Ascending aorta (tissue), 2 donors: ENCODE measurements around the gene SIL1. TPM values are rescaled to one million over a fixed set of nuclear protein-coding genes. Genes with fewer than 3 reads are reported as not detected.

Experiments
- DNase-seq, 2 donors: peaks; one replicate each; pipeline ENCODE4 v3.0.0-alpha.2; 2019; ENCODE audit warnings: low spot score in 2 of 2
- H3K27ac ChIP-seq, 2 donors: fragments of 200-600 bp; sonication (generic); one replicate each; pipeline ENCODE4 v1.5.1; 2016 to 2017; ENCODE audit warnings: mild to moderate bottlenecking in 1 of 2
- H3K27me3 ChIP-seq: fragments of 200-600 bp; sonication (generic); one replicate; pipeline ENCODE4 v1.5.1; 2017
- H3K36me3 ChIP-seq, 2 donors: fragments of 200-600 bp; sonication (generic); one replicate each; pipeline ENCODE4 v1.5.1; 2016
- H3K4me1 ChIP-seq, 2 donors: fragments of 200-600 bp; sonication (generic); one replicate each; pipeline ENCODE4 v1.5.1; 2016 to 2017; ENCODE audit warnings: mild to moderate bottlenecking in 1 of 2
- H3K4me3 ChIP-seq, 2 donors: fragments of 200-600 bp; sonication (generic); one replicate each; pipeline ENCODE4 v1.5.1; 2016 to 2017; ENCODE audit warnings: mild to moderate bottlenecking in 1 of 2
- H3K9me3 ChIP-seq, 2 donors: fragments of 200-600 bp; sonication (generic); one replicate each; pipeline ENCODE4 v1.5.1; 2016
- intact Hi-C: fragments of 100-400 bp; cut with DNase I; formaldehyde crosslinking; loops from one replicate; pipeline ENCODE4 v1.15.1; 2023
- total RNA-seq: library from RNA; depleted of rRNA; stranded (reverse); fragments of >200 nt; gene quantifications from one replicate; pipeline ENCODE4 v1.1.0, GENCODE V29; 2016
- TF ChIP-seq, protein P1 (sequence below), 3 experiments: fragments of 200-600 bp in 2 of 3; fragments of 450-650 bp in 1 of 3; sonication (generic) in 2 of 3; IDR thresholded peaks; one replicate each; pipeline ENCODE4 v1.5.1; 2016 to 2019; ENCODE audit warnings: antibody characterized with exemption in 3 of 3, mild to moderate bottlenecking in 1 of 3, moderate library complexity in 1 of 3

SIL1 gene
- total RNA-seq, 1 donor from 2014 or later: 53.4 TPM

DNA sequence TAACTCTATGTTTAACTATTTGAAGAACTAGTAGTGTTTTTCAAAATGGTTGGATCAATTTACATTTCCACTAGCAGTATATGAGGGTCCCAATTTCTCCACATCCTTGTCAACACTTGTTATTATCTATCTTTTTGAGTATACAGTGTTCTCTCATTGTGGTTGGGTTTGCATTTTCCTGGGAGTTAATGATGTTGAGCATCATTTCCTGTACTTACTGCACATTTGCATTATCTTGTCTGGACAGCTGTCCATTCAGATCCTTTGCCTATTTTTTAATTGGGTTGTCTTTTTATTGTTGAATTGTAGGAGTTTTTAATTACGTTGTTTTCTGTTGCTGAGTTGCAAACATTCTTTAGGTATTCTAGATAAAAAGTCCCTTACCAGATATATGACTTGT is 219.6 kb downstream of the SIL1 start:
- H3K27me3 ChIP-seq: no peaks in the 10 kb centered on the region
- TF ChIP-seq, protein P1, sequence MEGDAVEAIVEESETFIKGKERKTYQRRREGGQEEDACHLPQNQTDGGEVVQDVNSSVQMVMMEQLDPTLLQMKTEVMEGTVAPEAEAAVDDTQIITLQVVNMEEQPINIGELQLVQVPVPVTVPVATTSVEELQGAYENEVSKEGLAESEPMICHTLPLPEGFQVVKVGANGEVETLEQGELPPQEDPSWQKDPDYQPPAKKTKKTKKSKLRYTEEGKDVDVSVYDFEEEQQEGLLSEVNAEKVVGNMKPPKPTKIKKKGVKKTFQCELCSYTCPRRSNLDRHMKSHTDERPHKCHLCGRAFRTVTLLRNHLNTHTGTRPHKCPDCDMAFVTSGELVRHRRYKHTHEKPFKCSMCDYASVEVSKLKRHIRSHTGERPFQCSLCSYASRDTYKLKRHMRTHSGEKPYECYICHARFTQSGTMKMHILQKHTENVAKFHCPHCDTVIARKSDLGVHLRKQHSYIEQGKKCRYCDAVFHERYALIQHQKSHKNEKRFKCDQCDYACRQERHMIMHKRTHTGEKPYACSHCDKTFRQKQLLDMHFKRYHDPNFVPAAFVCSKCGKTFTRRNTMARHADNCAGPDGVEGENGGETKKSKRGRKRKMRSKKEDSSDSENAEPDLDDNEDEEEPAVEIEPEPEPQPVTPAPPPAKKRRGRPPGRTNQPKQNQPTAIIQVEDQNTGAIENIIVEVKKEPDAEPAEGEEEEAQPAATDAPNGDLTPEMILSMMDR (IDR thresholded peaks at IDR 0.05): no peak
- H3K4me3 ChIP-seq: no peak overlapping the region
- H3K36me3 ChIP-seq: no peaks in the 10 kb centered on the region
- no peaks in the 10 kb centered on the region for H3K9me3 ChIP-seq
- intact Hi-C loops: no loop called here
- DNase-seq: no peak
- peak overlapping the region; percentile 59 to 61 for H3K27ac ChIP-seq
- peaks cover 8 to 38% of the 10 kb centered on the region in 2 donors for H3K4me1 ChIP-seq

DNA sequence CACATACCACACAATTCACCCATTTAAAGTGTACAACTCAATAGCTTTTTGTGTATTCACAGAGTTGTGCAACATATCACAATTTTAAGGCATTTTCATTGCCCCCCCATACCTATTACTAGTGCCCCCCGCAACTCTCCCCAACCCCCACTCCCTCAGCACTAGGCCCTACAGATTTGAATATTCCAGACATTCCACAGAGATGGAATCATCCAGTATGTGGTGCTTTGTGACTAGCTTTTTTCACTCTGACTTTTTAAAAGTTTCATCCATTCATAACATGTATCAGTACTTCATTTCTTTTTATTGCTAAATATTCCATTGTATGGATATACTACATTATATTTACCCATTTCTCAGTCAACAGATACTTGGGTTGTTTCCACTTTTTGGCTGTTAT is 220.1 kb downstream of the SIL1 start:
- TF ChIP-seq, protein P1 (IDR thresholded peaks at IDR 0.05): no peak
- intact Hi-C loops: no loop called here
- H3K27ac ChIP-seq: peak overlapping the region; percentile 59 to 61
- no peaks in the 10 kb centered on the region for H3K27me3 ChIP-seq
- peaks cover 8 to 43% of the 10 kb centered on the region in 2 donors for H3K4me1 ChIP-seq
- H3K36me3 ChIP-seq: no peaks in the 10 kb centered on the region
- H3K4me3 ChIP-seq: no peak overlapping the region
- no peak for DNase-seq
- no peaks in the 10 kb centered on the region for H3K9me3 ChIP-seq

DNA sequence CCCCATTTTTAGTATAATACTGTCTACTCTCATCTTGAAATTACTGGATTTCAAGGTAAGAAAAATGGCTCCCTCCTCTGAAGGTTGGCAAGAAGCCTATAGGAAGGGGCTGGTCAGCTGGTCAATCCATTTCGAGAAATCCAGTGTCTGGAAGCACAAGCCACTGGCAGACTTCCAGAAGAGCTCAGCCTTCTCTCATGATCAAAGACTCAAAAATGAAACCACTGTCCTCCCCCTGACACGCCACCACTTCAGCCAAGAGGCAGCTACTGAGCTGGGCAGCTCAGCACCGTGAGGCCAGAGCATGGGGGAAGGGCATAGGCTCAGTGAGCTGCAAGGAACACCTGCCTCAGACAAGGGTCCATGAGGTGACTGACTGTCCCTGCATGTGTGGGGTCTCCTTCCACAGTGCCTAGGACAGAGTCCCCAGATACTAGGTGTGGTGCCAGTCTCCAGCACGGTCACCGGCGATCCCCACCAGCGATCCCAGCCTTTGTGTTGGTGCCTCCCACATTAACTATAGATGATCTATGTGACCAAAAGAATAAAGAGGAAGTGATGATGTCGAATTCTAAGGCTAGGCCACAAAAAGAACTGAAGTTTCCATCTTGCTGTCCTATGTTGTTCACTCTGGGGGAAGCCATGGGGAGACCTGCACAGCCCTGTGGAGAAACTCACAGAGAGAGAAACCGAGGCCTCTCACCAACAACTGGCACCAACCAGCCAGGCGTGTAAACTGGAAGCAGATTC is 222.9 kb downstream of the SIL1 start:
- Histone ChIP-seq H3K4me3 (no peak overlapping the region), H3K27me3 (no peaks in the 10 kb centered on the region), H3K36me3 (no peaks in the 10 kb centered on the region), H3K4me1 (peaks cover 11 to 47% of the 10 kb centered on the region in 2 donors), H3K9me3 (no peaks in the 10 kb centered on the region), H3K27ac (peak overlapping the region; percentile 82 to 88)
- intact Hi-C loops: loop anchor here (2.0 kb wide), 1 partner anchor 48 kb away; no protein-coding TSS in a partner anchor
- DNase-seq: peak in 1 of 2 donors; percentile 73
- TF ChIP-seq, protein P1 (IDR thresholded peaks at IDR 0.05): no peak

DNA sequence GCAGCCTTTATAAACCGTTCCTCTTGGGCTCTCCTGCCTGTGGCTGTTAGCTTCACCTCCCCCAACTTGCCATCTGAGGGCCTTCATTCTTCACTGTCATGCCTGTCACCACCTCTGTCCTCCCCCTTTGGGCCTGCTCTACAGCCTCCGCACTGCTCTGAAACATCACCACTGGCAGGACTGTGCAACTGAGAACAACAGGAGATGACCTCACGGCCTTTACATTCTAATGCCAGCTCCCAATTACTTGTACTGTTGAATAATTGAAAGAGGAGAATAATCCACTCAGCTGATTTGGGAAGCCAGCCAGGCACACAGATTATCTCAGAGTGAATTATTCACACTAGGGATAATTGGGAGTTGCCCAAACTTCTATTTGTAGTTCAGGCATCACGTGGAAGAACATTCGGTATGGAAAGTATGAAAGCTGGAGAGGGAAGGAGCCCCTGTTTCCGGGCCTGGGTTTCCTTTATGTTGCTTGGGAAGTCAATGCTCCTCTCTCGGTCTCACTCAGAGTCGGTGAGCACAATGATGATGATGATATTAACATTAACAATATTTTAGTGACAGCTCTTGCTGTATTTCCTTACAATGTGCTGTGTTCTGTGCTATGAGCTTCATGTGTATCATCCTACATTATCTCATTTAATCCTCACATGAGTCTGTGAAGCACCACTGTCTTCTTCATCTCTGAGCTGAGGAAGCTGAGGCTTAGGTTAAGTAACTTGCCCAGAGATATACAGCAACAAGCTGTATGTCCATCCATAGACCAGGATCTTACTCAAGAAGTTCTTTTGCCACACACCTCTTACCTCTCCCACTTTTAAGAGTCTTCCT is 223.7 kb downstream of the SIL1 start:
- TF ChIP-seq, protein P1 (IDR thresholded peaks at IDR 0.05): no peak
- Histone ChIP-seq H3K36me3 (no peaks in the 10 kb centered on the region), H3K9me3 (no peaks in the 10 kb centered on the region), H3K4me1 (peaks cover 11 to 42% of the 10 kb centered on the region in 2 donors), H3K4me3 (no peak overlapping the region), H3K27me3 (no peaks in the 10 kb centered on the region), H3K27ac (peak overlapping the region; percentile 82 to 88)
- intact Hi-C loops: loop anchor here (2.0 to 5.0 kb wide), 2 partner anchors 48 to 57 kb away; no protein-coding TSS in a partner anchor
- DNase-seq: peak in 1 of 2 donors; percentile 88

DNA sequence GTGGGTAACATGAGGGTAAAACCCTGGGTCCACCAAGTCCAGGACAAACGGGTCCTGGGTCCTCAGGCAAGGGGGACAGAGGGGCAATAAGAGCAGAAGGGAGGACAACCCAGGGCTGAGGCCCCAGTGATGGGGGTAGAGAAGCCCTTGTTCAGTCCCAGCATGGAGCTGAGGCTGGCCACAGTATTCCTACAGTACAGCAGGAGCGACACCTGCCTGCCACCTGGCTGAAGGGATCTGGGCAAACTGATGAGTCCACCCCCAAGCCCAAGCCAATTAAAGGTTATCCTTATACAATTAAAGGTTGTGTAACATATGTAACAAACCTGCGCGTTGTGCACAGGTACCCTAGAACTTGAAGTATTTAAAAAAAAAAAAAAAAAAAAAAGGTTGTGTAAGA is 225.3 kb downstream of the SIL1 start:
- DNase-seq: peak in 1 of 2 donors; percentile 46
- Histone ChIP-seq H3K4me3 (no peak overlapping the region), H3K9me3 (no peaks in the 10 kb centered on the region), H3K27ac (peak overlapping the region; percentile 82 to 88), H3K27me3 (no peaks in the 10 kb centered on the region), H3K36me3 (no peaks in the 10 kb centered on the region), H3K4me1 (peaks cover 11 to 39% of the 10 kb centered on the region in 2 donors)
- TF ChIP-seq, protein P1 (IDR thresholded peaks at IDR 0.05): no peak
- intact Hi-C loops: loop anchor here (5.0 kb wide), 1 partner anchor 56 kb away; no protein-coding TSS in a partner anchor
